Brain microvascular endothelial cell (primary cell): ENCODE results near the gene RARA.

Source experiments
- DNase-seq: peaks from one replicate; pipeline ENCODE4 v3.0.0-alpha.2; 2020
- H3K27ac ChIP-seq: fragments of 250-450 bp; sonication (Bioruptor Pico); 2 replicates; pipeline ENCODE4 v1.5.1; 2020; ENCODE audit warnings: mild to moderate bottlenecking, moderate library complexity
- H3K27me3 ChIP-seq: fragments of 250-450 bp; sonication (Bioruptor Pico); replicated peaks from 2 replicates; pipeline ENCODE4 v1.5.1; 2020; ENCODE audit warnings: mild to moderate bottlenecking
- H3K36me3 ChIP-seq: fragments of 250-450 bp; sonication (Bioruptor Pico); replicated peaks from 2 replicates; pipeline ENCODE4 v1.5.1; 2020; ENCODE audit warnings: mild to moderate bottlenecking
- H3K4me3 ChIP-seq: 2 replicates; pipeline ENCODE4 v1.5.1; 2011; ENCODE audit warnings: low read depth, mild to moderate bottlenecking, control low read depth, low read length, moderate library complexity
- in situ Hi-C: cut with HindIII; loops from 2 replicates; pipeline ENCODE4 v1.10.0; 2017; ENCODE audit warnings: low sequenced_read_pairs, low pct_ligation_motif_present
- TF ChIP-seq, protein P1 (sequence below): IDR thresholded peaks from 2 replicates; pipeline ENCODE4 v1.5.1; 2011; ENCODE audit warnings: low read depth, mild to moderate bottlenecking, moderate library complexity, low read length, control low read depth, inconsistent platforms; ENCODE audit errors: missing control alignments

The RARA gene

GRCh38 chr17:40284085-40284713 lies 24.8 kb upstream of the RARA start:
- Histone ChIP-seq H3K27me3 (no peaks in the 10 kb centered on the region), H3K4me3 (peak overlapping the region; percentile 42), H3K36me3 (peaks cover 10% of the 10 kb centered on the region), H3K27ac (peak overlapping the region; percentile 70)
- TF ChIP-seq, protein P1, sequence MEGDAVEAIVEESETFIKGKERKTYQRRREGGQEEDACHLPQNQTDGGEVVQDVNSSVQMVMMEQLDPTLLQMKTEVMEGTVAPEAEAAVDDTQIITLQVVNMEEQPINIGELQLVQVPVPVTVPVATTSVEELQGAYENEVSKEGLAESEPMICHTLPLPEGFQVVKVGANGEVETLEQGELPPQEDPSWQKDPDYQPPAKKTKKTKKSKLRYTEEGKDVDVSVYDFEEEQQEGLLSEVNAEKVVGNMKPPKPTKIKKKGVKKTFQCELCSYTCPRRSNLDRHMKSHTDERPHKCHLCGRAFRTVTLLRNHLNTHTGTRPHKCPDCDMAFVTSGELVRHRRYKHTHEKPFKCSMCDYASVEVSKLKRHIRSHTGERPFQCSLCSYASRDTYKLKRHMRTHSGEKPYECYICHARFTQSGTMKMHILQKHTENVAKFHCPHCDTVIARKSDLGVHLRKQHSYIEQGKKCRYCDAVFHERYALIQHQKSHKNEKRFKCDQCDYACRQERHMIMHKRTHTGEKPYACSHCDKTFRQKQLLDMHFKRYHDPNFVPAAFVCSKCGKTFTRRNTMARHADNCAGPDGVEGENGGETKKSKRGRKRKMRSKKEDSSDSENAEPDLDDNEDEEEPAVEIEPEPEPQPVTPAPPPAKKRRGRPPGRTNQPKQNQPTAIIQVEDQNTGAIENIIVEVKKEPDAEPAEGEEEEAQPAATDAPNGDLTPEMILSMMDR: peak; percentile 59
- in situ Hi-C loops: loop anchor here (25.0 kb wide), 1 partner anchor 97 kb away; the partner anchor contains the start of gene RAPGEFL1
- peak; percentile 63 for DNase-seq

- in situ Hi-C loops: loop anchor here (25.0 kb wide), 1 partner anchor 99 kb away; the partner anchor contains the start of gene RAPGEFL1
- no peak overlapping the region for H3K27ac ChIP-seq
- no peak for DNase-seq
- TF ChIP-seq, protein P1: no peak
- H3K4me3 ChIP-seq: no peak overlapping the region
- H3K36me3 ChIP-seq: no peaks in the 10 kb centered on the region
- no peaks in the 10 kb centered on the region for H3K27me3 ChIP-seq
These were observed 22.5 kb upstream of the RARA start for GRCh38 chr17:40286473-40286872.

DNA sequence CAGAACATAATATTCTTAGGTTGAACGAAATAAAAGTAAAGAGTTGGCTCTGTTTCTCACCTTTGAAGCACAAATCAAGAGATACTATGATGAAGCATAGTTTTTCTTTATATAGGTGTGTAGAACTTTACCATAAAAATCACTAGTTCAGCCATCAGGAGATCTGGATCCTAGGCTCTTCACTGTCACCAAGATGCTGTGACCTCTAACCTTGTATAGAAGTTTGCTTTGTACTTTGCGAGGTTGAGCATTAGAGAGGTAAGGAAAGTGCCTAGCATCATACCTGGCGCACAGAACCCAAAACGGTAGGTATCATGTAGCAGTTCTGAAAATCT lies 21.9 kb upstream of the RARA start:
- H3K4me3 ChIP-seq: no peak overlapping the region
- in situ Hi-C loops: loop anchor here (25.0 kb wide), 1 partner anchor 100 kb away; the partner anchor contains the start of gene RAPGEFL1
- no peak for DNase-seq
- no peaks in the 10 kb centered on the region for H3K27me3 ChIP-seq
- no peaks in the 10 kb centered on the region for H3K36me3 ChIP-seq
- H3K27ac ChIP-seq: no peak overlapping the region
- TF ChIP-seq, protein P1: no peak

DNA sequence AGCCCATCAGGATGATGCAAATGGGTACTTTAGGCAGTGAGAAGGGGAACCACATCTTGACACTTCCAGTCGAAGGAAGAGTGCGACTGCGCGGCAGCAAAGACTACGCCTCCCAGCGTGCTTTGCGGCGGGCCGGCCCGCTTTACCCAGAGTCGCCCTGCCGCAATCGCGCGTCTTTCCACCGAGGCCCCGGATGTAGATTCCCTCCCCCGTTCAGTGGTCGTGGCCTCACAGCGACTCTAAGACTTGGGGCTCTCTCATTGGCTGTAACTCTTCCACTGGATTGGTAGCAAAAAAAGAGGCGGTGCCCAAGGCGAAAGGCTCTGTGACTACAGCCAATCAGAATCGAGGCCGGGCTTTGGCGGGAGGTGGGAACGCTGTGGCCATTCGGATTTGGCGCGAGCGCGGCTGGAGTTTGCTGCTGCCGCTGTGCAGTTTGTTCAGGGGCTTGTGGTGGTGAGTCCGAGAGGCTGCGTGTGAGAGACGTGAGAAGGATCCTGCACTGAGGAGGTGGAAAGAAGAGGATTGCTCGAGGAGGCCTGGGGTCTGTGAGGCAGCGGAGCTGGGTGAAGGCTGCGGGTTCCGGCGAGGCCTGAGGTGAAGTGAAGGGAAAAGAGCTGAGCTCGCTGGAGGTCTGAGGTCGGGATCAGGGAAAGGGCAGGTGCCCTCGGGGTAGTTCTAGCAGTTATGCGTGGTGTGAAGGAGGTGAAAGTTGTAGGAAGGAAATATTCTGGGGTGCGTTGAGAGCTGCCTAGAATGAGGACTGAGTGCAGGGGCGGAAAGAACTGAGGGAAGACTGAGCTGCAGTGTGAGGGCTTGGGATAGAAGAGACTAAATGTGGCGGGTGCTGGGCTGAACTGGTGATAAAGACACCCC lies 21.2 kb upstream of the RARA start, which contains the start of gene CDC6:
Gene CDC6 (plus strand): TSS at position 386 of the 876 bp plus-strand sequence. CDS start 1,542 bp downstream, outside the sequence.
- in situ Hi-C loops: loop anchor here (25.0 kb wide), 1 partner anchor 100 kb away; the partner anchor contains the start of gene RAPGEFL1
- Histone ChIP-seq H3K4me3 (peak within 1 kb of the TSS; percentile 89), H3K27me3 (no peaks in the 10 kb centered on the region), H3K36me3 (no peaks in the 10 kb centered on the region), H3K27ac (peak within 1 kb of the TSS; percentile 18)
- DNase-seq: peak; percentile 99
- TF ChIP-seq, protein P1: no peak

- H3K27ac ChIP-seq: peak overlapping the region; percentile 7
These were observed 18.2 kb upstream of the RARA start for GRCh38 chr17:40290629-40291280.

More at GRCh38 chr17:40290629-40291280, 18.2 kb upstream of the RARA start:
- Histone ChIP-seq H3K27me3 (no peaks in the 10 kb centered on the region), H3K4me3 (no peak overlapping the region), H3K36me3 (no peaks in the 10 kb centered on the region)
- TF ChIP-seq, protein P1: peak; percentile 55
- in situ Hi-C loops: loop anchor here (25.0 kb wide), 1 partner anchor 103 kb away; the partner anchor contains the start of gene RAPGEFL1
- peak; percentile 87 for DNase-seq
